ENCODE data around the gene DBN1. TPM values are rescaled to one million over a fixed set of nuclear protein-coding genes. Genes with fewer than 3 reads are reported as not detected.

DBN1 gene
- total and polyA plus RNA-seq, 9 of the 15 experiments (the other 6 are each of a cell fraction or from before 2014, with no cell fraction given): 0.25 to 87.2 (median 27.9) TPM

DNA sequence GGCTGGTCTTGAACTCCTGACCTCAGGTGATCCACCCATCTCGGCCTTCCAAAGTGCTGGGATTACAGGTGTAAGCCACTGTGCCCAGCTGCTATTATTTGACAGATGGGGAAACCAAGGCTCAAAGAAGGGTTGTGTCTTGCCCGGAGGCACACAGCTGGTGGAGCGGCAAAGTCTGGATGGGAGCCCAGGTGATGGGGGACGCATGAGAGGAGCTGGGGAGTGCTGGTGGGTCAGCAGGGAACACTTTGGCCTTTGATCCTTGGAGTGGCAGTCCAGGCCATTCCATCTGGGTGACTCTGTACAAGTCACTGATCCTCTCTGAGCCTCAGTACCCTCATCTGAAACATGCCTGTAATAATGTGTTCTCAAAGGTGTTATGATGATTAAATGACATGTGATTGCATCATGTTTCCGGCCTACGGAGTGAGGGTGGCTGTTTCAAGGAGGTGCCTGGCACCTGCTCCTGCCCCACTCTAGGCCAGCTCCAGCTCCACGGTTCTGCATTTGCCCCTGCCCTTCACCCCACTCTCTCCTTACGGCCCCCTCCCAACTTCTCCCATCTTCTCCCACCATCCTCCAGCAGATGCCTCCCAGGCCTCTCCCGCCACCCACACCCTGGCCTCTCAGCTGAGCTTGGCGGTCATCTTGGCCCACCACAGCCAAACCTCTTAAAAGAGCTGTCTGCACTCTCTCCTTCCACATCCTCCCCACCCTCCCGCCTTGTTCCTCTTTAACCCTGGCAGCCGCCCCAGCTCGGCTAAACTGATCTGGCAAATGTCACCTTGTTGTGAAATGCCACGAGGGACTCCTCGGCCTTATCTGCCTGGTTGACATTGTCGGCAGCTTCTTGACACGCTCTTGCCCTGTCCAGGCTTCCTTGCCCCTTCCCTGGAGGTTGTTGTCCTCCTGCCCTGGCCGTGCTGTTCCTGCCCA lies 5.5 kb upstream of the DBN1 start (continued):
- TF ChIP-seq HMG20B (CRISPR knock-in tag; IDR thresholded peaks at IDR 0.05): no peak
- 0 out of 2 replicates have a peak, but pooled peaks have one; percentile 13 for TF ChIP-seq HIVEP1 (CRISPR knock-in tag; IDR thresholded peaks at IDR 0.05)
- TF ChIP-seq TEAD4 (IDR thresholded peaks at IDR 0.05; ENCODE audit: low read length): 0 out of 2 replicates have a peak, but pooled peaks have one; percentile 6
- TF ChIP-seq TEAD4 (CRISPR knock-in tag; IDR thresholded peaks at IDR 0.05; ENCODE audit: borderline replicate concordance): no peak
- TF ChIP-seq KLF1 (tag; IDR thresholded peaks at IDR 0.05): no peak
- no peak for TF ChIP-seq PTTG1 (tag; IDR thresholded peaks at IDR 0.05; ENCODE audit: low read depth)
- no peak for TF ChIP-seq RBM22 (IDR thresholded peaks at IDR 0.05; ENCODE audit: low read depth, low read length, poor library complexity, severe bottlenecking)
- no peak for TF ChIP-seq ELF1 (tag; IDR thresholded peaks at IDR 0.05)
- TF ChIP-seq, protein P1, sequence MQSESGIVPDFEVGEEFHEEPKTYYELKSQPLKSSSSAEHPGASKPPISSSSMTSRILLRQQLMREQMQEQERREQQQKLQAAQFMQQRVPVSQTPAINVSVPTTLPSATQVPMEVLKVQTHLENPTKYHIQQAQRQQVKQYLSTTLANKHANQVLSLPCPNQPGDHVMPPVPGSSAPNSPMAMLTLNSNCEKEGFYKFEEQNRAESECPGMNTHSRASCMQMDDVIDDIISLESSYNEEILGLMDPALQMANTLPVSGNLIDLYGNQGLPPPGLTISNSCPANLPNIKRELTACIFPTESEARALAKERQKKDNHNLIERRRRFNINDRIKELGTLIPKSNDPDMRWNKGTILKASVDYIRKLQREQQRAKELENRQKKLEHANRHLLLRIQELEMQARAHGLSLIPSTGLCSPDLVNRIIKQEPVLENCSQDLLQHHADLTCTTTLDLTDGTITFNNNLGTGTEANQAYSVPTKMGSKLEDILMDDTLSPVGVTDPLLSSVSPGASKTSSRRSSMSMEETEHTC (IDR thresholded peaks at IDR 0.05): no peak
- no peak for TF ChIP-seq SIX5 (IDR thresholded peaks at IDR 0.05; ENCODE audit: borderline replicate concordance in 1 of 2, insufficient read depth in 1 of 2, low read depth in 1 of 2, low read length in 2 of 2)
- TF ChIP-seq HDAC1 (IDR thresholded peaks at IDR 0.05): no peak
- TF ChIP-seq, protein P2, sequence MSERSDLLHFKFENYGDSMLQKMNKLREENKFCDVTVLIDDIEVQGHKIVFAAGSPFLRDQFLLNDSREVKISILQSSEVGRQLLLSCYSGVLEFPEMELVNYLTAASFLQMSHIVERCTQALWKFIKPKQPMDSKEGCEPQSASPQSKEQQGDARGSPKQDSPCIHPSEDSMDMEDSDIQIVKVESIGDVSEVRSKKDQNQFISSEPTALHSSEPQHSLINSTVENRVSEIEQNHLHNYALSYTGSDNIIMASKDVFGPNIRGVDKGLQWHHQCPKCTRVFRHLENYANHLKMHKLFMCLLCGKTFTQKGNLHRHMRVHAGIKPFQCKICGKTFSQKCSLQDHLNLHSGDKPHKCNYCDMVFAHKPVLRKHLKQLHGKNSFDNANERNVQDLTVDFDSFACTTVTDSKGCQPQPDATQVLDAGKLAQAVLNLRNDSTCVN (CRISPR knock-in tag; IDR thresholded peaks at IDR 0.05): peak; percentile 95
- TF ChIP-seq ZNF174 (CRISPR knock-in tag; IDR thresholded peaks at IDR 0.05): no peak
- 0 out of 2 replicates have a peak, but pooled peaks have one; percentile 15 for TF ChIP-seq SMARCA4 (IDR thresholded peaks at IDR 0.05)
- TF ChIP-seq DMBX1 (CRISPR knock-in tag; IDR thresholded peaks at IDR 0.05; ENCODE audit: borderline replicate concordance): peak; percentile 89
- no peak for TF ChIP-seq ZNF354B (CRISPR knock-in tag; IDR thresholded peaks at IDR 0.05)
- no peak for TF ChIP-seq ASH1L (IDR thresholded peaks at IDR 0.05; ENCODE audit: borderline replicate concordance, low read depth, partially characterized antibody)
- TF ChIP-seq ESRRB (CRISPR knock-in tag; IDR thresholded peaks at IDR 0.05; ENCODE audit: borderline replicate concordance): no peak
- no peak; the same call in 1 of the 2 replicates for TF ChIP-seq MTA1 (IDR thresholded peaks at IDR 0.05; ENCODE audit: borderline replicate concordance)
- TF ChIP-seq, protein P3, sequence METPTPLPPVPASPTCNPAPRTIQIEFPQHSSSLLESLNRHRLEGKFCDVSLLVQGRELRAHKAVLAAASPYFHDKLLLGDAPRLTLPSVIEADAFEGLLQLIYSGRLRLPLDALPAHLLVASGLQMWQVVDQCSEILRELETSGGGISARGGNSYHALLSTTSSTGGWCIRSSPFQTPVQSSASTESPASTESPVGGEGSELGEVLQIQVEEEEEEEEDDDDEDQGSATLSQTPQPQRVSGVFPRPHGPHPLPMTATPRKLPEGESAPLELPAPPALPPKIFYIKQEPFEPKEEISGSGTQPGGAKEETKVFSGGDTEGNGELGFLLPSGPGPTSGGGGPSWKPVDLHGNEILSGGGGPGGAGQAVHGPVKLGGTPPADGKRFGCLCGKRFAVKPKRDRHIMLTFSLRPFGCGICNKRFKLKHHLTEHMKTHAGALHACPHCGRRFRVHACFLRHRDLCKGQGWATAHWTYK (CRISPR knock-in tag; IDR thresholded peaks at IDR 0.05): peak; percentile 66; the same call in 1 of the 2 replicates
- TF ChIP-seq L3MBTL2 (IDR thresholded peaks at IDR 0.05): peak; percentile 81
- peak; percentile 4 for TF ChIP-seq KDM5B (IDR thresholded peaks at IDR 0.05; ENCODE audit: insufficient replicate concordance, low read depth, low read length)
- no peak for TF ChIP-seq MCM2 (IDR thresholded peaks at IDR 0.05; ENCODE audit: low read depth)

Measured in K562 (cell line).